ENCODE data around the gene HES7. TPM values are rescaled to one million over a fixed set of nuclear protein-coding genes. Genes with fewer than 3 reads are reported as not detected.

Gene HES7
- total and polyA plus RNA-seq, 5 donors, result 0.25 to 0.76 (median 0.72) TPM

DNA sequence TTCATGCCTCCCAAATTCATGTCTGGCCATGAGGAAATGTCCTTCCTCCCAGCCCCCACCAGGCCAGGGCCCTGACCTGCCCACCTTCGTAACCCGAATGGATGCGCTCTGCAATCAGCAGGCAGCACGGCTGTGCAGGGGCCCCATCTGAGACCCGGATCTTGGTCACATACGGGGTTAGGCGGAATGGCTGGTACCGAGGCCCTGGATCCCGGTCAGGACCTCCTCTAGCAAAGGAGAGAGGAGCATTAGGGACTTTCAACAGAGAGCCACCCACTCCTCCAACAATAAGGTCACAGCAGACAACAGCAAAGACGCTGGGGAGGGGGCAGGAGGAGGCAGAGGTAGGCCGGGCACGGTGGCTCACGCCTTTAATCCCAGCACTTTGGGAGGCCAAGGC lies 24.7 kb upstream of the HES7 start:
- Histone ChIP-seq H3K4me1 (ENCODE audit: control insufficient read depth, insufficient read depth, low read length) (peaks cover 19% of the 10 kb centered on the region), H3K9me3 (ENCODE audit: control insufficient read depth, low read length) (no peaks in the 10 kb centered on the region), H3K27me3 (ENCODE audit: control insufficient read depth, insufficient read depth) (no peaks in the 10 kb centered on the region), H3K4me3 (ENCODE audit: low read length) (no peak overlapping the region), H3K27ac (ENCODE audit: low read length) (no peak overlapping the region)
- 88% methylated on average over 13 of the region's 13 CpGs for WGBS
- ATAC-seq, result no peak
- intact Hi-C loops (cut with DNase I), result loop anchor here in 1 of 4 donors (10.0 kb wide), 1 partner anchor 304 kb away; no protein-coding TSS in a partner anchor
- peak in 2 of 3 donors; percentile 48 to 51 for DNase-seq

DNA sequence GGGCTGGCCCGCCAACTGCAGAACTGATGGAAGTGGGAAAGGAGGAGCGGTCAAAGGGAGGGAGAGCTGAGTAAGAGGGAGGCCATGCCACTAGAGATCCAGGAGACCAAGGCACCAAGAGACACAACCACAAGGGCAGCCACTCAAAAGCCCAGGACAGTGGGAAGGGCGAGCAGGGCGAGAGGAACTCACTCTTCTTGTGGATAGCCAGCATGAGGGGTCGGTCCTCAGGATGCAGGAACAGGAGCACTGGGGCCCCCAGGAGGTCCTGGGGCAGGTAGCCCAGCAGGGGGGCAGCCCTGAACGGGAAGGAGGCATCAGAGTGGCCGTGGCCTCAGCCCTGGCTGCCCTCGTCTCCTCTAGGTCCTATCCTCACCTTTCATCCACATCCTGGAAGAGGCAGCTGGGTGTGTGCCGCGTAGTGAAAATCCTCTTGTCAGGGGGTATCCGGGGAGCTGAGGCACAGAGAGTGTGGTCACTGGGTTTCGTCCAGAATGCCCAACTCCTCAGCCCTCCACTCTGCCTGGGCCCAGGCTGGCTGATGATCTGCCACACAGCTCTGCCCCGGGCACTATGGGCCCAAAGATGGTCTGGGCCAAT lies 24.0 kb upstream of the HES7 start:
- no peak overlapping the region for H3K27ac ChIP-seq (ENCODE audit: low read length)
- H3K27me3 ChIP-seq (ENCODE audit: control insufficient read depth, insufficient read depth), result no peaks in the 10 kb centered on the region
- intact Hi-C loops (cut with DNase I), result loop anchor here in 1 of 4 donors (10.0 kb wide), 1 partner anchor 303 kb away; no protein-coding TSS in a partner anchor
- WGBS, result 92% methylated on average over 13 of the region's 13 CpGs
- peaks cover 12% of the 10 kb centered on the region for H3K4me1 ChIP-seq (ENCODE audit: control insufficient read depth, insufficient read depth, low read length)
- no peak overlapping the region for H3K4me3 ChIP-seq (ENCODE audit: low read length)
- ATAC-seq (no peak), DNase-seq (peak in 2 of 3 donors; percentile 33 to 43)
- no peaks in the 10 kb centered on the region for H3K9me3 ChIP-seq (ENCODE audit: control insufficient read depth, low read length)

DNA sequence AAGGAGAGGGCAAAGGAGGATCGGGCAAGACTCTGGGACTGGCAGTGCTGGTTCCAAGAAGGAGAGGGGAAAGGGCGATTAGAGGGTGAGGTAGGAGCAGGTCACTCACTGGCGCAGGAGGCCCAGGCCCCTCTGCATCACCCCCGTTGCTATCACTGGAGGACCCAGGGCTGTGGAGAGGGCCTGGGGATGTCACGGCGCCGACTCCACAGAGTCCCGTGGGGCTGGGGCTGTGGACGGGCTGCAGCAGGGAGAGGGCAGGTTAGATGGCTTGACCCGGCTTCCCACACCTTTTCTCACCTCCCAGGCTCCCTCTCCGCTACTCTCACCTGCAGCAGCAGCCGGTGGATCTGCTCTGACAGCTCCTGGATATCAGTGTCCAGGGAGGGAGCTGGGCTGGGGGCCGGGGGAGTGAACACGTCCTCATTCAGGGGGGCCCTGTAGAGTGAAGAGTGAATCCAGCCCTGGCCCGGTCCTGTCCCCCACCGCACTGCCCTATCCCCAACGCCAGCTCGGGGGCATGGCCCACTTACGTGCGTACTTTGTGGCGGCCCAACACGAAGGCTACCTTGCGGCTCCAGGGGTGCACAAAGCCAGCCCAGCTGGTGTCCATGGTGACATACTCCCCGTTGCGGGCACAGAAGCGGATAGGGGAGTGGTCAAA lies 23.4 kb upstream of the HES7 start:
- Histone ChIP-seq H3K4me1 (ENCODE audit: control insufficient read depth, insufficient read depth, low read length) (peaks cover 9% of the 10 kb centered on the region), H3K27me3 (ENCODE audit: control insufficient read depth, insufficient read depth) (no peaks in the 10 kb centered on the region), H3K9me3 (ENCODE audit: control insufficient read depth, low read length) (no peaks in the 10 kb centered on the region), H3K4me3 (ENCODE audit: low read length) (no peak overlapping the region), H3K27ac (ENCODE audit: low read length) (no peak overlapping the region)
- 84% methylated on average over 26 of the region's 26 CpGs for WGBS
- DNase-seq, result peak in 2 of 3 donors; percentile 62
- ATAC-seq, result no peak
- intact Hi-C loops (cut with DNase I), result loop anchor here in 1 of 4 donors (10.0 kb wide), 1 partner anchor 302 kb away; no protein-coding TSS in a partner anchor

DNA sequence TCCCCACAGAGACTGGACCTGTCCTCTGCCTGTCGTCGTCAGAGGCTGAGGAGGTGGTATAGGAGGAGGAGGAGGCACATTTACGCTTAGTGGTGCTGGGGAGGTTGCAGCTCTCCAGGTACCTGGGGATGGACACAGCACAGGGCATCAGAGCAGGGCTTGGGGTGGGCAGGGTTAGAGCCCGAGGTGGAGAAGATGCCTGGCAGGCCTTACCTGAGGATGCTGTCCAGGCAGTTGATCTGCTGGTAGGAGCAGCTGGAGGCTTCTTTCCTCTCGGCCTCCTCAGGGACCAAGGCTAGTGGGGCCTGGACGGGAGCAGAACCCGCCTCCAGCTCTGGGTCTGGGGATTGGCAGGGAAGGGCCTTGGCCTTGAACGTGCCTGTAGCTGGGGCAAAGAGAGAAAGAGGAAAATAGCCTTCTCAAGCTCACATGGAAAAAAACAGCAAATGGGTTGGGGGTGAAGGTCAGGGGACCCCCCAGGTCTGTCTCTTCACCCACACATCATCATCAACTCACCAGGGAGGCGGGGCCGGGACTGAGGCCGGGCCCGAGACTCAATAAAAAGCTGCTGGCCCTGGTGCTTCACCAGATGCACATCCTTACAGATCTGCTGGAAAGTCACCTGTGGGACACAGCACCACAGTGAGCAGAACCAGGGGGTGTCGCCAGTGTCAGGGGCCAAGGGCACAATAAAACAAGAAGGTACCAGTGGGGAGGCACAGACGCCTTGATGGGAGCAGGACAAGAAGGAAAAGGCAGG lies 22.7 kb upstream of the HES7 start:
- 90% methylated on average over 14 of the region's 14 CpGs for WGBS
- intact Hi-C loops (cut with DNase I), result loop anchor here in 1 of 4 donors (10.0 kb wide), 1 partner anchor 302 kb away; no protein-coding TSS in a partner anchor
- ATAC-seq (no peak), DNase-seq (peak in 1 of 3 donors; percentile 24)
- peaks cover 9% of the 10 kb centered on the region for H3K4me1 ChIP-seq (ENCODE audit: control insufficient read depth, insufficient read depth, low read length)
- no peaks in the 10 kb centered on the region for H3K9me3 ChIP-seq (ENCODE audit: control insufficient read depth, low read length)
- no peaks in the 10 kb centered on the region for H3K27me3 ChIP-seq (ENCODE audit: control insufficient read depth, insufficient read depth)
- H3K4me3 ChIP-seq (ENCODE audit: low read length), result no peak overlapping the region
- no peak overlapping the region for H3K27ac ChIP-seq (ENCODE audit: low read length)

DNA sequence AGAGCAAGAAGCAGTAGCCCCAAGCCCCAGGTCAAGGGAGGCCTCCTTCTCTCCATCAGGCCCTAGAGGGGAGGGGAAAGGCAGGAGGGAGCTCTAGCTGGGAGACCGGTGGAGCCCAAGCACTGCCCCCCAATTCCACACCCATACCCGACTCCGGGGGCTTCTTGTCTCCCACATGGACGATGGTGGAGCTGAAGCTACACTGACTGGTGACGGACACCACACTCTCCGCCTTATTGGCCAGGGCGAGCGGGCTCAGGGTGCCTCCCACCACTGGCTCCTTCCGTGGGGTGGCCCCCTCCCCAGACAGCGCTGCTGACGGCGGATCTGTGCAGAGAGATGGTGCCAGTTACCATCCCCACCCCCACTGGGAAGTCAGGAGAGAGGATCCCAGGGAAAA lies 21.9 kb upstream of the HES7 start:
- Histone ChIP-seq H3K27ac (ENCODE audit: low read length) (no peak overlapping the region), H3K9me3 (ENCODE audit: control insufficient read depth, low read length) (no peaks in the 10 kb centered on the region), H3K4me1 (ENCODE audit: control insufficient read depth, insufficient read depth, low read length) (peaks cover 8% of the 10 kb centered on the region), H3K4me3 (ENCODE audit: low read length) (no peak overlapping the region), H3K27me3 (ENCODE audit: control insufficient read depth, insufficient read depth) (no peaks in the 10 kb centered on the region)
- peak in 1 of 3 donors; percentile 59 for DNase-seq
- no peak for ATAC-seq
- 91% methylated on average over 12 of the region's 12 CpGs for WGBS
- intact Hi-C loops (cut with DNase I), result loop anchor here in 1 of 4 donors (10.0 kb wide), 1 partner anchor 301 kb away; no protein-coding TSS in a partner anchor

DNA sequence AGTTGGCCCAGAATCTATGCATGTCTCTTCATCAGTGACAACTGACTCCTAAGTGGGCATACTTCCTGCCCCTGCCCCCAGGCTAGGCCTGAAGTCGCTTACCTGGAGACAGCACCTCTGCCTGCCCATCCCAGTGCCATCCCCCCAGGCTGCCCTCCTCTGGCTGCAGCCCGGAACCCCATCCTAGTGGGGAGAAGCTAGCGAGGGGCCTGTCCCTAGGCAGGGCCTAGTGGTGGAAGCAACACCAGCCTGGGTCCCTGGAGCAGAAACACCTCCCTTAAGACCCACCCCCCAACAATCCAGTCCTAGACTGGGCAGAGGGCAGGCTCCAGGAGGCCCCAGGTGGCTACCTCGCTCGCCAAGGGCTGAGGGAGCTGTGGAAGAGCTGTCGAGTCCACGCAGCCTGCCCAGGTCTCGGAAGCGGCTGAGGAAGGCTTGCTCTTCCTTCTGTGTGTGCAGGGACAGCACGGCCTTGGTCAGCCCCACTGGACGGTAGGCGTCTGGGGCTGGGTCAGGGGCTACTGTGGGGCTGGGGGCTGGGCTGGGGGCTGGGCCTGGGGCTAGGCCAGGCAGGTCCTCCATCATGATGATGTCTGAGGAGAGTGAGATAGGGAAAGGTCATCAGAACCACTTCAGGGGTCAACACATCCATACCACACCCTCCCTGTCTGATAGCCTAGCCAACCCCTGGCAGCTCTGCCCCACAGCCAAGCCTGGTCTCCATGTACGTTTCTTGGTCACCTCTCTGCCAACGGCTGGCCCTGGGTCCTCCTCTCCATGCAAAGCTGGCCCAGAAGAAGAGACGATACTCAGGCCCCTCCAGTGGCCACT lies 20.7 kb upstream of the HES7 start:
- no peak for ATAC-seq
- Histone ChIP-seq H3K4me3 (ENCODE audit: low read length) (no peak overlapping the region), H3K27me3 (ENCODE audit: control insufficient read depth, insufficient read depth) (no peaks in the 10 kb centered on the region), H3K9me3 (ENCODE audit: control insufficient read depth, low read length) (no peaks in the 10 kb centered on the region), H3K27ac (ENCODE audit: low read length) (no peak overlapping the region), H3K4me1 (ENCODE audit: control insufficient read depth, insufficient read depth, low read length) (no peaks in the 10 kb centered on the region)
- WGBS, result 83% methylated on average over 15 of the region's 15 CpGs
- intact Hi-C loops (cut with DNase I), result loop anchor here in 1 of 4 donors (10.0 kb wide), 1 partner anchor 300 kb away; no protein-coding TSS in a partner anchor
- peak in 2 of 3 donors; percentile 53 to 60 for DNase-seq

DNA sequence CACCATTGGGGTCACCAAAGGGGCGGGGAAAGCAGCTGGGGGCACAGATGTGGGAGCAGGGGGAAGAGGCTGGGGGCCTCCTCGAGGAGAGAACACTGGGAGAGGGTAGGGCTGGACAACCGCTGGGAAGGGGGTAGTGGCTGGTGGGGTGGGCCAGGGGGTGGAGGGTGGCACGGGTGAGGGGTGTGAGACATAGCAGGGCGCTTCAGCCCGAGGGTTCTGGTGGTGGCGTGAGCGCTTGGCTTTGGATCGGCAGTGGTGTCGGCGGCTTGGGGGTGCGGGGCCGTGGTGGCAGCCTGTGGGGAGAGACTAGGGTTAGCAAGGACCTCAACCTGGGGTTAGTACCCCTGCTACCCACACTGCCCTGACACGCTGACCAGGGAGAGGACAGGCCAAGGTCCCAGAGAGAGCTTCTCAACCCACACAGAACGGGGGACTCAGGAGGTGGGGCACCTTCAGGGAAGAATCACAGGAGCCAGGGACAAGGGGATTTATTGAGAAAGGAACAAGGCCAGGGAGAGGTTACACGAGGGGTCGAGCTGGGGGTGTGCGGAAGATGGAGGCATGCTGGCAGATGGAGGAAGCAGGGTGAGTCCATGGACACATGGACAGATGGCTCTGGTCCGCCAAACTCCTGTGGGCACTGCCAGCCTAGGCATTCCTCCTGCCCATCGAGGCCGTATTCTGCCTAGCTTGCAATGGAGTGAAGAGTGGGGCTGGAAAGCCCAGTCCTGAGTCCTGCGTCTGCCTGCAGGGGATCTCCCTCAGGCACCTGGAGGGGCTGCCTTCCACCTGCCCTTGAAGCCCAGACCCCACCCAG lies 19.9 kb upstream of the HES7 start:
- no peak overlapping the region for H3K27ac ChIP-seq (ENCODE audit: low read length)
- no peaks in the 10 kb centered on the region for H3K9me3 ChIP-seq (ENCODE audit: control insufficient read depth, low read length)
- H3K4me3 ChIP-seq (ENCODE audit: low read length), result no peak overlapping the region
- ATAC-seq (no peak), DNase-seq (peak in 2 of 3 donors; percentile 47 to 58)
- no peaks in the 10 kb centered on the region for H3K4me1 ChIP-seq (ENCODE audit: control insufficient read depth, insufficient read depth, low read length)
- WGBS, result 90% methylated on average over 22 of the region's 22 CpGs
- intact Hi-C loops (cut with DNase I), result loop anchor here in 1 of 4 donors (10.0 kb wide), 1 partner anchor 299 kb away; no protein-coding TSS in a partner anchor
- no peaks in the 10 kb centered on the region for H3K27me3 ChIP-seq (ENCODE audit: control insufficient read depth, insufficient read depth)

DNA sequence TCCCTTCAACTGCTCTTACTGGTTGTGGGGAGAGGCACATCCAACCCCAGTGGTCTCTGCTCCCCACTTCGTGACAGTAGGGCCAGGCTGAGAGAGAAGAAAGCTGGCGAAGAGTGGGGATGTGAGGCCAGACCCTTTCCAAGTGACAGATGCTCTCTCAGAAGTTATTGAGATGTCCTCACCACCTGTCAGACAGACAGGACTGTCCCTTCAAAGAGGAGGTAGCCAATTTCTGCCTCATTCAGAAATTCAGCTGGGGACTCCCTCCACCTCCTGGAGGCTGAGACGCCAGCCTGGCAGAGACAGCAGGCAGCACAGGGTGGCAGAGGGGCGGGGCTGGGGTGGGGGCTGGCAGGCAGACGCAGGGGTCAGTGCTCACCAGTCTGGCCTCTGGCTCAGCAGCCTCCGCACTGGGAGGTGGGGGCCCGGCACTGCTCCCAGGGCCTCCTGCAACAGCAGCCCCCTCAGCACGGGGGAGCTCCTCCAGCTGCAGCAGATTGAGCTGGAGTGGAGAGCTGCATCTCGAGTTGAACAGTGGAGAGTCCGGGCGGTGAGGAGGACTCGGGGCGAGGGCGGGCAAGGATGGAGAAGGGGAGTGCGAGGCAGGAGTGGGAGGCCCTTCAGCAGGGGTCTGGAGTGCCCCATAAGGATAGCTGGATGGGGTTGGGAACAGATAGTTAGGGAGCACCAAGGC lies 19.1 kb upstream of the HES7 start:
- no peaks in the 10 kb centered on the region for H3K9me3 ChIP-seq (ENCODE audit: control insufficient read depth, low read length)
- H3K4me1 ChIP-seq (ENCODE audit: control insufficient read depth, insufficient read depth, low read length), result no peaks in the 10 kb centered on the region
- DNase-seq (peak in 2 of 3 donors; percentile 44 to 46), ATAC-seq (no peak)
- H3K27me3 ChIP-seq (ENCODE audit: control insufficient read depth, insufficient read depth), result no peaks in the 10 kb centered on the region
- no peak overlapping the region for H3K4me3 ChIP-seq (ENCODE audit: low read length)
- H3K27ac ChIP-seq (ENCODE audit: low read length), result no peak overlapping the region
- intact Hi-C loops (cut with DNase I), result loop anchor here in 1 of 4 donors (10.0 kb wide), 1 partner anchor 298 kb away; no protein-coding TSS in a partner anchor
- 80% methylated on average over 15 of the region's 15 CpGs for WGBS

DNA sequence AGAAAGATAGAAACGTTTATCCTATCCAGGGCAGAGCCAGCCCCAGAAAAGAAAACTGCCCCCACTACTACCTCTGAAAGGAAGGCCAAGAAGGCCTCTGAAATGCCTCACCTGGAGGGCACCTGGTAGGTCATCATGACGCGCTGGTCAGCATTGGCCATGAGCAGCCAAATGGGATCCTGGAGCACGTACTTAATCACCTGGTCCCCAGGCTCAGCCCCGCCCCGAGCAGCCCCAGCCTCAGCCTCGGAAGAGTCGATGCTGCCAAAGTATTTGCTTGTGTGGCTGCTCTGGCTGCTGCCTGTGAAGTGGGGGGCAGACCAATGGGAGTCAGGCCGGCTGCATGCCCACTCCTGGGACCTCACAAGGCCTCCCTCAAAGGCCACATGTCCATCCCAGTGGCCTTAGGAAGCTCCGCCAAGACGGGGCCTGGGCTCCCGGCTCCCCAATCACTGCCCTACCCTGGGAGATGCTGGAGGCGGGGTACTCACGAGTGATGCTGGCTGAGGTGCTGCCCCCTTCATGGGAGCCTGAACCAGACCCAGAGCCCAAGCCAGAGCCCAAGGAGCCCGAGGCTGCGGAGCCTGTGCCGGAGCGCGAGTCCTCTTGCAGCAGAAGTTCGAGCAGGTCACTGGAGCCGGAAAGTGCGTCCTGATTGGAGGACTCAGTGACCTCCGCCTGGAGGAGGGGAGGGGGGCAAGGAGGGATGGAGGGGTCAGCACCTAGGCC lies 18.4 kb upstream of the HES7 start:
- Histone ChIP-seq H3K4me3 (ENCODE audit: low read length) (no peak overlapping the region), H3K9me3 (ENCODE audit: control insufficient read depth, low read length) (no peaks in the 10 kb centered on the region), H3K27ac (ENCODE audit: low read length) (no peak overlapping the region), H3K27me3 (ENCODE audit: control insufficient read depth, insufficient read depth) (no peaks in the 10 kb centered on the region), H3K4me1 (ENCODE audit: control insufficient read depth, insufficient read depth, low read length) (no peaks in the 10 kb centered on the region)
- intact Hi-C loops (cut with DNase I), result loop anchor here in 1 of 4 donors (10.0 kb wide), 1 partner anchor 298 kb away; no protein-coding TSS in a partner anchor
- DNase-seq, result peak in 2 of 3 donors; percentile 62 to 68
- whole genome bisulfite sequencing, result 86% methylated on average over 23 of the region's 23 CpGs
- ATAC-seq, result no peak

All from right cardiac atrium (tissue), 5 donors.